Hepatocyte (in vitro differentiated cells): ENCODE data around the gene NKIRAS1. TPM values are rescaled to one million over a fixed set of nuclear protein-coding genes. Genes with fewer than 3 reads are reported as not detected.

Experiments used
- DNase-seq: peaks from one replicate; pipeline ENCODE4 v3.0.0-alpha.2; 2016; ENCODE audit warnings: low spot score
- H2AFZ ChIP-seq: fragments of 200-600 bp; sonication (generic); 2 replicates; pipeline ENCODE4 v1.6.0; 2016; ENCODE audit warnings: antibody characterized with exemption, mild to moderate bottlenecking
- H3K27ac ChIP-seq: fragments of 200-600 bp; sonication (generic); 2 replicates; pipeline ENCODE4 v1.5.1; 2016; ENCODE audit warnings: mild to moderate bottlenecking
- H3K27me3 ChIP-seq: fragments of 200-600 bp; sonication (generic); 2 replicates; pipeline ENCODE4 v1.6.1; 2016
- H3K36me3 ChIP-seq: fragments of 200-600 bp; sonication (generic); replicated peaks from 2 replicates; pipeline ENCODE4 v1.5.1; 2016; ENCODE audit warnings: low read depth; ENCODE audit not compliant: insufficient read depth
- H3K4me1 ChIP-seq: fragments of 200-600 bp; sonication (generic); 2 replicates; pipeline ENCODE4 v1.5.1; 2016; ENCODE audit warnings: mild to moderate bottlenecking, moderate library complexity; ENCODE audit not compliant: insufficient read depth
- H3K4me2 ChIP-seq: fragments of 200-600 bp; sonication (generic); 2 replicates; pipeline ENCODE4 v1.6.0; 2016
- H3K4me3 ChIP-seq: fragments of 200-600 bp; sonication (generic); 2 replicates; pipeline ENCODE4 v1.5.1; 2016; ENCODE audit warnings: mild to moderate bottlenecking
- H3K79me2 ChIP-seq: fragments of 200-600 bp; sonication (generic); 2 replicates; pipeline ENCODE4 v1.6.0; 2017; ENCODE audit warnings: mild to moderate bottlenecking
- H3K9me2 ChIP-seq: fragments of 200-600 bp; sonication (generic); replicated peaks from 2 replicates; pipeline ENCODE4 v1.6.0; 2017; ENCODE audit warnings: mild to moderate bottlenecking; ENCODE audit not compliant: insufficient read depth
- H3K9me3 ChIP-seq: fragments of 200-600 bp; sonication (generic); 2 replicates; pipeline ENCODE4 v1.5.1; 2016; ENCODE audit warnings: low read depth, mild to moderate bottlenecking
- H4K20me1 ChIP-seq: fragments of 200-600 bp; sonication (generic); 2 replicates; pipeline ENCODE4 v1.6.0; 2016; ENCODE audit warnings: mild to moderate bottlenecking; ENCODE audit not compliant: insufficient read depth, poor library complexity, severe bottlenecking
- EZH2 ChIP-seq: fragments of 200-600 bp; sonication (generic); IDR thresholded peaks from 2 replicates; pipeline ENCODE4 v1.6.1; 2016; ENCODE audit warnings: antibody characterized with exemption, mild to moderate bottlenecking, borderline replicate concordance
- EZH2phosphoT487 ChIP-seq: fragments of 200-600 bp; sonication (generic); IDR thresholded peaks from one replicate; pipeline ENCODE4 v1.6.1; 2018; ENCODE audit warnings: antibody characterized with exemption, mild to moderate bottlenecking, low read depth, moderate library complexity; ENCODE audit not compliant: unreplicated experiment, severe bottlenecking
- WGBS: methylation state at CpG from one replicate; pipeline ENCODE4 v1.1.6; 2016; ENCODE audit warnings: low lambda C conversion rate; ENCODE audit errors: missing lambda C conversion rate; 5-methylcytosine and 5-hydroxymethylcytosine counted together
- polyA plus RNA-seq: library from polyadenylated mRNA; unstranded; fragments of >200 nt; fragmentation: Nextera tagmentation; extraction: Ambion mirVana; gene quantifications from 2 replicates; pipeline ENCODE4 v1.2.1, GENCODE V29; 2016
- total RNA-seq: library from RNA; depleted of rRNA; stranded (reverse); fragments of >200 nt; gene quantifications from 2 replicates; pipeline ENCODE4 v1.2.3, GENCODE V29; 2014
- TF ChIP-seq, protein P1 (sequence below): fragments of 200-600 bp; sonication (generic); IDR thresholded peaks from 2 replicates; pipeline ENCODE4 v1.5.1; 2016; ENCODE audit warnings: antibody characterized with exemption, mild to moderate bottlenecking; ENCODE audit not compliant: poor library complexity

The NKIRAS1 gene
- total and polyA plus RNA-seq, 2 experiments from 2014 or later: 16.9 to 19.8 TPM

DNA sequence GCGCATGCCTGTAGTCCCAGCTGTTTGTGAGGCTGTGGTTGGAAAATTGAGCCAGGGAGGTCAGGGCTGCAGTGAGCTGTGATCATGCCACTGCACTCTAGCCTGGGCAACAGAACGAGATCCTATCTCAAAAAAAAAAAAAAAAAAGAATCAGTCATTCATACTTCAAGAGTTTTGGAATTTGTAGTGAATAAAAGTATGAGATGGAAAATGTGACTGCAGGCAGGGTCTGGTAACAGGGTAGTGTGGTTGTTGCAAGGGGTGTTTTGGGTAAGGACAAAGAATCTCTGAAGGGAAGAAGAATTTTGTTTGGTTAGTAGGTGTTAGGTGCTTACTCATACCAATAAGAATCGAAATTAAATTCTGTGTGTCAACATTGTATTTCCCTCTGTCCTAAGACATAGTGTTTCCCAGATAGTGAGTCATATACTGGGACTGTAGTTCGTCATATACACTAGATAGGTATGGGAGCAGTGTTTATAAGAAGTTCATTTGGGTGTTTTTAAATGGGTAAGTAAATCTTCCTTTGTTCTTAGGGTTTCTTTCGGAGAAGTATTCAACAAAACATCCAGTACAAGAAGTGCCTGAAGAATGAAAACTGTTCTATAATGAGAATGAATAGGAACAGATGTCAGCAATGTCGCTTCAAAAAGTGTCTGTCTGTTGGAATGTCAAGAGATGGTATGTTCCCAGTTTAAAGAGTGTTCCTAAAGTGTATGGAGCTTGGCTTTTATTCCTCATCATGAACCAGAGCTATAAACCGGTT, 42.5 kb upstream of the NKIRAS1 start:
- peak overlapping the region; percentile 7 for H3K4me2 ChIP-seq

GRCh38 chr3:23956701-23957100, 39.9 kb upstream of the NKIRAS1 start:
- no peak overlapping the region for H3K4me2 ChIP-seq
- H3K27ac ChIP-seq: no peak overlapping the region
- peaks cover 11% of the 10 kb centered on the region for H4K20me1 ChIP-seq
- no peak for DNase-seq
- no peak overlapping the region for H2AFZ ChIP-seq
- no peaks in the 10 kb centered on the region for H3K27me3 ChIP-seq
- TF ChIP-seq, protein P1, sequence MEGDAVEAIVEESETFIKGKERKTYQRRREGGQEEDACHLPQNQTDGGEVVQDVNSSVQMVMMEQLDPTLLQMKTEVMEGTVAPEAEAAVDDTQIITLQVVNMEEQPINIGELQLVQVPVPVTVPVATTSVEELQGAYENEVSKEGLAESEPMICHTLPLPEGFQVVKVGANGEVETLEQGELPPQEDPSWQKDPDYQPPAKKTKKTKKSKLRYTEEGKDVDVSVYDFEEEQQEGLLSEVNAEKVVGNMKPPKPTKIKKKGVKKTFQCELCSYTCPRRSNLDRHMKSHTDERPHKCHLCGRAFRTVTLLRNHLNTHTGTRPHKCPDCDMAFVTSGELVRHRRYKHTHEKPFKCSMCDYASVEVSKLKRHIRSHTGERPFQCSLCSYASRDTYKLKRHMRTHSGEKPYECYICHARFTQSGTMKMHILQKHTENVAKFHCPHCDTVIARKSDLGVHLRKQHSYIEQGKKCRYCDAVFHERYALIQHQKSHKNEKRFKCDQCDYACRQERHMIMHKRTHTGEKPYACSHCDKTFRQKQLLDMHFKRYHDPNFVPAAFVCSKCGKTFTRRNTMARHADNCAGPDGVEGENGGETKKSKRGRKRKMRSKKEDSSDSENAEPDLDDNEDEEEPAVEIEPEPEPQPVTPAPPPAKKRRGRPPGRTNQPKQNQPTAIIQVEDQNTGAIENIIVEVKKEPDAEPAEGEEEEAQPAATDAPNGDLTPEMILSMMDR: no peak
- TF ChIP-seq EZH2phosphoT487: no peak
- H3K79me2 ChIP-seq: peaks cover 38% of the 10 kb centered on the region
- 92% methylated on average over 3 of the region's 3 CpGs for WGBS
- H3K9me3 ChIP-seq: no peaks in the 10 kb centered on the region
- peaks cover 7% of the 10 kb centered on the region for H3K4me1 ChIP-seq
- H3K4me3 ChIP-seq: no peak overlapping the region
- H3K9me2 ChIP-seq: no peaks in the 10 kb centered on the region
- H3K36me3 ChIP-seq: no peaks in the 10 kb centered on the region

More for the DNA sequence above, 42.5 kb upstream of the NKIRAS1 start:
- Histone ChIP-seq H3K4me3 (no peak overlapping the region), H3K4me1 (peaks cover 7% of the 10 kb centered on the region), H3K36me3 (no peaks in the 10 kb centered on the region), H4K20me1 (peaks cover 4% of the 10 kb centered on the region), H3K27me3 (no peaks in the 10 kb centered on the region), H3K9me2 (no peaks in the 10 kb centered on the region), H3K79me2 (peaks cover 13% of the 10 kb centered on the region), H3K27ac (peak overlapping the region; percentile 20), H2AFZ (no peak overlapping the region), H3K9me3 (no peaks in the 10 kb centered on the region)
- TF ChIP-seq, protein P1: no peak
- no peak for TF ChIP-seq EZH2
- DNase-seq: peak; percentile 28
- 61% methylated on average over 7 of the region's 7 CpGs for WGBS

GRCh38 chr3:23954144-23954543, 37.4 kb upstream of the NKIRAS1 start:
- H3K9me3 ChIP-seq: no peaks in the 10 kb centered on the region
- no peaks in the 10 kb centered on the region for H3K9me2 ChIP-seq
- peaks cover 64% of the 10 kb centered on the region for H3K79me2 ChIP-seq
- H3K4me3 ChIP-seq: no peak overlapping the region
- WGBS: 93% methylated on average over 5 of the region's 5 CpGs
- no peaks in the 10 kb centered on the region for H3K36me3 ChIP-seq
- no peak for DNase-seq
- no peak overlapping the region for H3K27ac ChIP-seq
- no peak overlapping the region for H2AFZ ChIP-seq
- H3K4me2 ChIP-seq: no peak overlapping the region
- H3K27me3 ChIP-seq: no peaks in the 10 kb centered on the region
- TF ChIP-seq, protein P1: no peak
- TF ChIP-seq EZH2phosphoT487: no peak
- no peak for TF ChIP-seq EZH2
- peaks cover 8% of the 10 kb centered on the region for H3K4me1 ChIP-seq
- H4K20me1 ChIP-seq: peaks cover 16% of the 10 kb centered on the region

- no peaks in the 10 kb centered on the region for H3K27me3 ChIP-seq
- H3K79me2 ChIP-seq: peaks cover 70% of the 10 kb centered on the region
- TF ChIP-seq, protein P1: no peak
- no peak for TF ChIP-seq EZH2
- no peak for TF ChIP-seq EZH2phosphoT487
- no peak overlapping the region for H3K4me3 ChIP-seq
- 32% methylated on average over 1 of the region's 1 CpG for WGBS
- no peak for DNase-seq
- H4K20me1 ChIP-seq: peaks cover 16% of the 10 kb centered on the region
- H2AFZ ChIP-seq: no peak overlapping the region
- H3K36me3 ChIP-seq: no peaks in the 10 kb centered on the region
- no peak overlapping the region for H3K4me2 ChIP-seq
- peaks cover 4% of the 10 kb centered on the region for H3K4me1 ChIP-seq
- H3K9me2 ChIP-seq: no peaks in the 10 kb centered on the region
- no peaks in the 10 kb centered on the region for H3K9me3 ChIP-seq
- H3K27ac ChIP-seq: no peak overlapping the region
These were observed 36.7 kb upstream of the NKIRAS1 start for GRCh38 chr3:23953523-23953922.
